ENCODE data around the gene SSC5D. TPM values are rescaled to one million over a fixed set of nuclear protein-coding genes. Genes with fewer than 3 reads are reported as not detected.

SSC5D gene
- total RNA-seq, 2 experiments from 2014 or later = 0.50 to 2.7 TPM

DNA sequence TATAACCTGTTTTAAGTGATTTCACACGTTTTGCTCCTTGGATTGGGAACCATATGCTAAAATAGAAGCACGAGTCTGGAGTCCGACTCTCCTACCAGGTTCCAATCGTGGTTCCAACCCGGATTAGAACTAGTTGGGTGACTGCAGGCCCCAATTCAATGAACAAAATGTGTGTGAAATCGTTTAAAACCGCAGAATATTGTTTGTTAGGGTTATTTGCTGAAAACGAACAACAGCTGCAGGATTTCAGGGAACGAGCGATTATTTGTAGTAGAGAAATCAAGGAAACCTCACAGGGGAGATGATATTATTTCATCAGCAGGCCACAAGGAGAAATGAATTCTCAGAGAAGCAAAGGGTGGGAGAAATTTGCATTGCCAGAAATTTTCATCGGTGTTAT is 16.7 kb downstream of the SSC5D start:
- no TSS peak for BruUV-seq (replicated peaks)
- Histone ChIP-seq H3K27ac (ENCODE audit: low read depth, low read length, poor library complexity, severe bottlenecking) (no peak overlapping the region), H3K36me3 (ENCODE audit: insufficient read depth, low read length) (no peaks in the 10 kb centered on the region), H3K4me1 (ENCODE audit: insufficient read depth, low read length, poor library complexity, severe bottlenecking) (peaks cover 8% of the 10 kb centered on the region), H3K9me2 (ENCODE audit: insufficient read depth, low read length) (no peaks in the 10 kb centered on the region), H3K4me2 (ENCODE audit: low read length) (no peak overlapping the region), H3K4me3 (ENCODE audit: low read depth, low read length, poor library complexity, severe bottlenecking) (no peak overlapping the region), H4K20me1 (ENCODE audit: insufficient read depth, low read length) (no peaks in the 10 kb centered on the region), H3K79me2 (ENCODE audit: insufficient read depth, low read depth, low read length) (no peaks in the 10 kb centered on the region), H2AFZ (ENCODE audit: low read length) (no peak overlapping the region), H3K9me3 (ENCODE audit: low read length) (no peaks in the 10 kb centered on the region)
- intact Hi-C loops (cut with micrococcal nuclease; ENCODE audit: unreplicated experiment) = loop anchor here (1.0 kb wide), 1 partner anchor 37 kb away; no protein-coding TSS in a partner anchor
- TF ChIP-seq, protein P1, sequence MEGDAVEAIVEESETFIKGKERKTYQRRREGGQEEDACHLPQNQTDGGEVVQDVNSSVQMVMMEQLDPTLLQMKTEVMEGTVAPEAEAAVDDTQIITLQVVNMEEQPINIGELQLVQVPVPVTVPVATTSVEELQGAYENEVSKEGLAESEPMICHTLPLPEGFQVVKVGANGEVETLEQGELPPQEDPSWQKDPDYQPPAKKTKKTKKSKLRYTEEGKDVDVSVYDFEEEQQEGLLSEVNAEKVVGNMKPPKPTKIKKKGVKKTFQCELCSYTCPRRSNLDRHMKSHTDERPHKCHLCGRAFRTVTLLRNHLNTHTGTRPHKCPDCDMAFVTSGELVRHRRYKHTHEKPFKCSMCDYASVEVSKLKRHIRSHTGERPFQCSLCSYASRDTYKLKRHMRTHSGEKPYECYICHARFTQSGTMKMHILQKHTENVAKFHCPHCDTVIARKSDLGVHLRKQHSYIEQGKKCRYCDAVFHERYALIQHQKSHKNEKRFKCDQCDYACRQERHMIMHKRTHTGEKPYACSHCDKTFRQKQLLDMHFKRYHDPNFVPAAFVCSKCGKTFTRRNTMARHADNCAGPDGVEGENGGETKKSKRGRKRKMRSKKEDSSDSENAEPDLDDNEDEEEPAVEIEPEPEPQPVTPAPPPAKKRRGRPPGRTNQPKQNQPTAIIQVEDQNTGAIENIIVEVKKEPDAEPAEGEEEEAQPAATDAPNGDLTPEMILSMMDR (conservative IDR thresholded peaks at IDR 0.05; ENCODE audit: low read length) = no peak
- TF ChIP-seq EZH2phosphoT487 (IDR thresholded peaks at IDR 0.05; ENCODE audit: borderline replicate concordance, low read depth, low read length) = no peak
- ChIA-PET CTCF (ENCODE audit: unreplicated experiment) (interaction anchor here (1.9 kb wide), 1 partner anchor 38 kb away, joined by 10 read pairs; no protein-coding TSS in a partner anchor), POLR2A (interaction anchor here (1.4 kb wide), 1 partner anchor 166 kb away, joined by 3 read pairs; no protein-coding TSS in a partner anchor)
- DNase-seq (ENCODE audit: low spot score) = no peak

DNA sequence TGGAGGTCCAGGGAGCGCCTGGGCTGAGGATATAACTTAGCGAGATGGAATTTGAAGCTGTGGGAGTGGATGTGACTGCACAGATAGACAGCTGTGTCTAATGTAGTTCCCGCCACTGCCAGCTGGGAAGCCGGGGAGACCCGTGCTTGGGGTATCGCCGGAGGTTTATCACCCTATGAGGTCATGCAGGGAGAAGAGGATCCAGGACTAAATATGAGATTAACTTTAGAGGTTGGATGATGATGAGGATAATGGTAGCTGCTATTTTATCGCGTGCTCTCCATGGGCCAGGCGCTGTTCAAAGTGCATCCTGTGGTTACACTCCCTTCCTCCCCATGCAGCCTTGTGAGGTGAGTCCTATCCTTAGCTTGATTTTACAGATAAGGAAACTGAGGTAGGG is 19.9 kb downstream of the SSC5D start:
- Histone ChIP-seq H3K4me1 (ENCODE audit: insufficient read depth, low read length, poor library complexity, severe bottlenecking) (peaks cover 6% of the 10 kb centered on the region), H3K9me3 (ENCODE audit: low read length) (no peaks in the 10 kb centered on the region), H2AFZ (ENCODE audit: low read length) (no peak overlapping the region), H4K20me1 (ENCODE audit: insufficient read depth, low read length) (no peaks in the 10 kb centered on the region), H3K27ac (ENCODE audit: low read depth, low read length, poor library complexity, severe bottlenecking) (no peak overlapping the region), H3K79me2 (ENCODE audit: insufficient read depth, low read depth, low read length) (no peaks in the 10 kb centered on the region), H3K4me2 (ENCODE audit: low read length) (no peak overlapping the region), H3K4me3 (ENCODE audit: low read depth, low read length, poor library complexity, severe bottlenecking) (no peak overlapping the region), H3K9me2 (ENCODE audit: insufficient read depth, low read length) (no peaks in the 10 kb centered on the region), H3K36me3 (ENCODE audit: insufficient read depth, low read length) (no peaks in the 10 kb centered on the region)
- no peak for DNase-seq (ENCODE audit: low spot score)
- TF ChIP-seq, protein P1 (conservative IDR thresholded peaks at IDR 0.05; ENCODE audit: low read length) = no peak
- no peak for TF ChIP-seq EZH2phosphoT487 (IDR thresholded peaks at IDR 0.05; ENCODE audit: borderline replicate concordance, low read depth, low read length)
- no TSS peak for BruUV-seq (replicated peaks)
- intact Hi-C loops (cut with micrococcal nuclease; ENCODE audit: unreplicated experiment) = no loop called here
- ChIA-PET POLR2A (no interaction called here), CTCF (ENCODE audit: unreplicated experiment) (no interaction called here)

- H3K27ac ChIP-seq (ENCODE audit: low read depth, low read length, poor library complexity, severe bottlenecking) = no peak overlapping the region
- peak overlapping the region; percentile 84 for H3K4me2 ChIP-seq (ENCODE audit: low read length)
- no peaks in the 10 kb centered on the region for H3K36me3 ChIP-seq (ENCODE audit: insufficient read depth, low read length)
- no peaks in the 10 kb centered on the region for H4K20me1 ChIP-seq (ENCODE audit: insufficient read depth, low read length)
- DNase-seq (ENCODE audit: low spot score) = peak; percentile 93
- ChIA-PET CTCF (ENCODE audit: unreplicated experiment) (interaction anchor here (0.6 kb wide), 1 partner anchor 107 kb away, joined by 4 read pairs; the partner anchor contains the start of gene ZNF784), POLR2A (no interaction called here)
- peak overlapping the region; percentile 52; the same call in 1 of the 2 replicates for H2AFZ ChIP-seq (ENCODE audit: low read length)
- peaks cover 8% of the 10 kb centered on the region for H3K4me1 ChIP-seq (ENCODE audit: insufficient read depth, low read length, poor library complexity, severe bottlenecking)
- intact Hi-C loops (cut with micrococcal nuclease; ENCODE audit: unreplicated experiment) = loop anchor here (1.0 kb wide), 2 partner anchors 89 to 114 kb away; no protein-coding TSS in a partner anchor
- no peaks in the 10 kb centered on the region for H3K79me2 ChIP-seq (ENCODE audit: insufficient read depth, low read depth, low read length)
- no peaks in the 10 kb centered on the region for H3K9me3 ChIP-seq (ENCODE audit: low read length)
- BruUV-seq (replicated peaks) = no TSS peak
- H3K4me3 ChIP-seq (ENCODE audit: low read depth, low read length, poor library complexity, severe bottlenecking) = peak overlapping the region; percentile 58
- TF ChIP-seq, protein P1 (conservative IDR thresholded peaks at IDR 0.05; ENCODE audit: low read length) = peak; percentile 82
- TF ChIP-seq EZH2phosphoT487 (IDR thresholded peaks at IDR 0.05; ENCODE audit: borderline replicate concordance, low read depth, low read length) = no peak
- H3K9me2 ChIP-seq (ENCODE audit: insufficient read depth, low read length) = no peaks in the 10 kb centered on the region
These were observed 28.8 kb downstream of the SSC5D start for GRCh38 chr19:55516878-55517620.

Data from OCI-LY7 (cell line).